ENCODE measurements around the gene KATNA1.

KATNA1 gene

GRCh38 chr6:149642829-149643580 lies 5.5 kb downstream of the KATNA1 start:
- no peak overlapping the region for H3K27ac ChIP-seq (replicated peaks)

GRCh38 chr6:149636124-149636523 lies 12.4 kb downstream of the KATNA1 start:
- no peak for DNase-seq (ENCODE audit: low read depth in 1 of 2, low spot score in 1 of 2)
- H3K27ac ChIP-seq (replicated peaks), result no peak overlapping the region
- no peak overlapping the region for H3K4me3 ChIP-seq (replicated peaks; ENCODE audit: insufficient read depth, low read length)
- TF ChIP-seq POLR2AphosphoS5 (IDR thresholded peaks at IDR 0.05; ENCODE audit: low read depth) (no peak), SPI1 (IDR thresholded peaks at IDR 0.05; ENCODE audit: borderline replicate concordance, low read depth) (no peak), GABPA (IDR thresholded peaks at IDR 0.05; ENCODE audit: low read depth) (no peak), REST (IDR thresholded peaks at IDR 0.05; ENCODE audit: insufficient replicate concordance, low read depth) (no peak), CTCF (IDR thresholded peaks at IDR 0.05; ENCODE audit: insufficient read depth, low read length) (no peak)
- H3K27me3 ChIP-seq (ENCODE audit: insufficient read depth, poor library complexity, severe bottlenecking), result no peaks in the 10 kb centered on the region

More at GRCh38 chr6:149642829-149643580, 5.5 kb downstream of the KATNA1 start:
- no peak for DNase-seq (ENCODE audit: low read depth in 1 of 2, low spot score in 1 of 2)
- H3K4me3 ChIP-seq (replicated peaks; ENCODE audit: insufficient read depth, low read length), result no peak overlapping the region
- TF ChIP-seq POLR2AphosphoS5 (IDR thresholded peaks at IDR 0.05; ENCODE audit: low read depth) (no peak), GABPA (IDR thresholded peaks at IDR 0.05; ENCODE audit: low read depth) (no peak), CTCF (IDR thresholded peaks at IDR 0.05; ENCODE audit: insufficient read depth, low read length) (no peak), SPI1 (IDR thresholded peaks at IDR 0.05; ENCODE audit: borderline replicate concordance, low read depth) (no peak), REST (IDR thresholded peaks at IDR 0.05; ENCODE audit: insufficient replicate concordance, low read depth) (no peak)
- no peaks in the 10 kb centered on the region for H3K27me3 ChIP-seq (ENCODE audit: insufficient read depth, poor library complexity, severe bottlenecking)

- no peak for DNase-seq (ENCODE audit: low read depth in 1 of 2, low spot score in 1 of 2)
- no peak overlapping the region for H3K27ac ChIP-seq (replicated peaks)
- TF ChIP-seq POLR2AphosphoS5 (IDR thresholded peaks at IDR 0.05; ENCODE audit: low read depth), result no peak
- TF ChIP-seq GABPA (IDR thresholded peaks at IDR 0.05; ENCODE audit: low read depth), result no peak
- no peak for TF ChIP-seq REST (IDR thresholded peaks at IDR 0.05; ENCODE audit: insufficient replicate concordance, low read depth)
- no peak for TF ChIP-seq CTCF (IDR thresholded peaks at IDR 0.05; ENCODE audit: insufficient read depth, low read length)
- no peak for TF ChIP-seq SPI1 (IDR thresholded peaks at IDR 0.05; ENCODE audit: borderline replicate concordance, low read depth)
- no peak overlapping the region for H3K4me3 ChIP-seq (replicated peaks; ENCODE audit: insufficient read depth, low read length)
- no peaks in the 10 kb centered on the region for H3K27me3 ChIP-seq (ENCODE audit: insufficient read depth, poor library complexity, severe bottlenecking)
These were observed 14.2 kb downstream of the KATNA1 start for GRCh38 chr6:149634315-149634714.
